OCI-LY7 (cell line): ENCODE data around the gene TCERG1L. TPM values are rescaled to one million over a fixed set of nuclear protein-coding genes. Genes with fewer than 3 reads are reported as not detected.

ENCODE experiments used
- BruUV-seq: library from RNA; stranded (reverse); fragments of 400-500 nt; replicated peaks from 2 replicates; lab custom pipeline; 2021; lab: Mats Ljungman, UMichigan
- CTCF ChIA-PET: fragments of 300-600 bp; sonication (Branson Sonifier 250); formaldehyde crosslinking; loops from one replicate; lab custom pipeline; 2022; ENCODE audit warnings: antibody characterized with exemption; ENCODE audit not compliant: unreplicated experiment; lab: Charles Lee
- POLR2A ChIA-PET: fragments of 300-600 bp; sonication (Branson Sonifier 250); formaldehyde crosslinking; loops from one replicate; lab custom pipeline; 2022; ENCODE audit warnings: antibody characterized with exemption; lab: Charles Lee
- DNase-seq: peaks from one replicate; pipeline ENCODE4 v3.0.0-alpha.2; 2015; ENCODE audit warnings: low spot score
- H2AFZ ChIP-seq: fragments of 200-600 bp; sonication (generic), shearing (Covaris generic); 2 replicates; pipeline ENCODE4 v1.6.1; 2014; ENCODE audit warnings: mild to moderate bottlenecking, antibody characterized with exemption, low read length, moderate library complexity
- H3K27ac ChIP-seq: fragments of 200-600 bp; sonication (generic); 2 replicates; pipeline ENCODE4 v1.5.1; 2014; ENCODE audit warnings: mixed run types, low read depth, mild to moderate bottlenecking, moderate library complexity, low read length, inconsistent platforms; ENCODE audit not compliant: poor library complexity, severe bottlenecking
- H3K36me3 ChIP-seq: fragments of 200-600 bp; sonication (generic); 2 replicates; pipeline ENCODE4 v1.6.1; 2014; ENCODE audit warnings: mild to moderate bottlenecking, antibody characterized with exemption, low read length, moderate library complexity, mixed read lengths; ENCODE audit not compliant: insufficient read depth
- H3K4me1 ChIP-seq: fragments of 200-600 bp; sonication (generic); 2 replicates; pipeline ENCODE4 v1.5.1; 2014; ENCODE audit warnings: mild to moderate bottlenecking, low read length; ENCODE audit not compliant: insufficient read depth, poor library complexity, severe bottlenecking
- H3K4me2 ChIP-seq: fragments of 200-600 bp; sonication (generic); 2 replicates; pipeline ENCODE4 v1.6.1; 2014; ENCODE audit warnings: mild to moderate bottlenecking, low read length
- H3K4me3 ChIP-seq: fragments of 200-600 bp; sonication (generic); 2 replicates; pipeline ENCODE4 v1.5.1; 2014; ENCODE audit warnings: mild to moderate bottlenecking, low read depth, low read length; ENCODE audit not compliant: poor library complexity, severe bottlenecking
- H3K79me2 ChIP-seq: fragments of 200-600 bp; sonication (generic); 2 replicates; pipeline ENCODE4 v1.6.1; 2016; ENCODE audit warnings: low read depth, mild to moderate bottlenecking, low read length, moderate library complexity, mixed read lengths; ENCODE audit not compliant: insufficient read depth
- H3K9me2 ChIP-seq: fragments of 200-600 bp; sonication (generic); 2 replicates; pipeline ENCODE4 v1.6.1; 2016; ENCODE audit warnings: mild to moderate bottlenecking, low read length, mixed read lengths; ENCODE audit not compliant: insufficient read depth
- H3K9me3 ChIP-seq: fragments of 200-600 bp; sonication (generic); 2 replicates; pipeline ENCODE4 v1.6.1; 2014; ENCODE audit warnings: mild to moderate bottlenecking, mixed run types, low read length, mixed read lengths
- H4K20me1 ChIP-seq: fragments of 200-600 bp; sonication (generic); 2 replicates; pipeline ENCODE4 v1.6.1; 2014; ENCODE audit warnings: mild to moderate bottlenecking, antibody characterized with exemption, low read length, moderate library complexity, mixed read lengths; ENCODE audit not compliant: insufficient read depth
- EZH2phosphoT487 ChIP-seq: fragments of 200-600 bp; sonication (generic); IDR thresholded peaks from 2 replicates; pipeline ENCODE4 v1.6.1; 2018; ENCODE audit warnings: low read depth, borderline replicate concordance, mild to moderate bottlenecking, mixed run types, antibody characterized with exemption, low read length, moderate library complexity, mixed read lengths
- intact Hi-C: fragments of 100-400 bp; cut with micrococcal nuclease; formaldehyde crosslinking; loops from one replicate; pipeline ENCODE4 v1.10.0; 2022; ENCODE audit not compliant: unreplicated experiment
- total RNA-seq, 2 experiments: library from RNA; depleted of rRNA in 1 of 2; stranded (reverse); fragments of >200 nt in 1 of 2; shearing (Covaris generic) in 1 of 2; gene quantifications; 2 replicates each; pipeline ENCODE4 v1.2.3, GENCODE V29; 2014 to 2022
- TF ChIP-seq, protein P1 (sequence below): fragments of 200-600 bp; sonication (generic); conservative IDR thresholded peaks from 2 replicates; pipeline ENCODE4 v1.5.1; 2014; ENCODE audit warnings: mild to moderate bottlenecking, antibody characterized with exemption, low read length, moderate library complexity, mixed read lengths

The TCERG1L gene
- total RNA-seq, 2 experiments from 2014 or later = not detected

DNA sequence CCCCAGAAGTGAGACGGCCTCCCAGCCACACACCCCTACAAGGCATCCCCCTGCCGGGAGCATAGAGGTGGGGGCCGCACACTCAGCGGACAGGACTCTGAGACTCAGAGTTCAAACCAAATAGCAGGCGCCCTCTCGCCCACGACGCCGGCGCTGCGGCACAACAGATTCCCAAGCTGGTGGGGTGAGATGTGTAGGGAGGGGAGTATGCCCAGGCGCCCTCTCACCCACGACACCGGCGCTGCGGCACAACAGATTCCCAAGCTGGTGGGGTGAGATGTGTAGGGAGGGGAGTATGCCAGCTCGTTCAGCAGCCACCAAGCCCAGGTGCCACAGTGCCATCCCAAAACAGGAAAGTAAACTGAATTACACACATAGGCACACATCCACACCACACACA lies 64.7 kb downstream of the TCERG1L start:
- POLR2A ChIA-PET = no interaction called here
- no peak for DNase-seq
- CTCF ChIA-PET = no interaction called here

DNA sequence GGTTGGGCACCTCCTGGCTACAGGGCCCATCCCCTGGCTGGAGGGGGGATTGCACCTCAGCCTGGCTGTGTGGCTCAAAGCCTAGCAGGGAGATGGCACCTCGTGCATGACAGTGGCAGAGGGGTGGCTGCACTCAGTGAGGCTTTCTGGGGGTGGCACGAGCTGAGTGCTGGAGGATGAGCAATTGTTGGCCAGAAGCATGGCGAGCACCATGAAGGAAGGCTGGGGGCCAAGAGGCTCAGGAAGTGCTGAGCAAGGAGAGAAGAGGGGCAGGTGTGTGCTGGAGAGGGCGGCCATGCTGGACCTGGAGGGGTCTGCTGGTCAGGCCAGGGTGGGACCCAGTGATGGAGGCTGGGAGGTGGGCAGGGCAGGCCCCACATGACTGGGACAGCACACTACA lies 65.4 kb downstream of the TCERG1L start:
- TF ChIP-seq, protein P1, sequence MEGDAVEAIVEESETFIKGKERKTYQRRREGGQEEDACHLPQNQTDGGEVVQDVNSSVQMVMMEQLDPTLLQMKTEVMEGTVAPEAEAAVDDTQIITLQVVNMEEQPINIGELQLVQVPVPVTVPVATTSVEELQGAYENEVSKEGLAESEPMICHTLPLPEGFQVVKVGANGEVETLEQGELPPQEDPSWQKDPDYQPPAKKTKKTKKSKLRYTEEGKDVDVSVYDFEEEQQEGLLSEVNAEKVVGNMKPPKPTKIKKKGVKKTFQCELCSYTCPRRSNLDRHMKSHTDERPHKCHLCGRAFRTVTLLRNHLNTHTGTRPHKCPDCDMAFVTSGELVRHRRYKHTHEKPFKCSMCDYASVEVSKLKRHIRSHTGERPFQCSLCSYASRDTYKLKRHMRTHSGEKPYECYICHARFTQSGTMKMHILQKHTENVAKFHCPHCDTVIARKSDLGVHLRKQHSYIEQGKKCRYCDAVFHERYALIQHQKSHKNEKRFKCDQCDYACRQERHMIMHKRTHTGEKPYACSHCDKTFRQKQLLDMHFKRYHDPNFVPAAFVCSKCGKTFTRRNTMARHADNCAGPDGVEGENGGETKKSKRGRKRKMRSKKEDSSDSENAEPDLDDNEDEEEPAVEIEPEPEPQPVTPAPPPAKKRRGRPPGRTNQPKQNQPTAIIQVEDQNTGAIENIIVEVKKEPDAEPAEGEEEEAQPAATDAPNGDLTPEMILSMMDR = no peak
- no peak for TF ChIP-seq EZH2phosphoT487

More for the DNA sequence above, 64.7 kb downstream of the TCERG1L start:
- H3K4me1 ChIP-seq = no peaks in the 10 kb centered on the region
- no peaks in the 10 kb centered on the region for H3K36me3 ChIP-seq
- no peak overlapping the region for H3K4me2 ChIP-seq
- no peak overlapping the region for H3K27ac ChIP-seq
- intact Hi-C loops = no loop called here
- H3K9me3 ChIP-seq = no peaks in the 10 kb centered on the region
- BruUV-seq = no TSS peak
- no peaks in the 10 kb centered on the region for H3K79me2 ChIP-seq
- TF ChIP-seq EZH2phosphoT487 = no peak
- TF ChIP-seq, protein P1 = no peak
- no peak overlapping the region for H2AFZ ChIP-seq
- no peaks in the 10 kb centered on the region for H3K9me2 ChIP-seq
- no peaks in the 10 kb centered on the region for H4K20me1 ChIP-seq
- H3K4me3 ChIP-seq = no peak overlapping the region

DNA sequence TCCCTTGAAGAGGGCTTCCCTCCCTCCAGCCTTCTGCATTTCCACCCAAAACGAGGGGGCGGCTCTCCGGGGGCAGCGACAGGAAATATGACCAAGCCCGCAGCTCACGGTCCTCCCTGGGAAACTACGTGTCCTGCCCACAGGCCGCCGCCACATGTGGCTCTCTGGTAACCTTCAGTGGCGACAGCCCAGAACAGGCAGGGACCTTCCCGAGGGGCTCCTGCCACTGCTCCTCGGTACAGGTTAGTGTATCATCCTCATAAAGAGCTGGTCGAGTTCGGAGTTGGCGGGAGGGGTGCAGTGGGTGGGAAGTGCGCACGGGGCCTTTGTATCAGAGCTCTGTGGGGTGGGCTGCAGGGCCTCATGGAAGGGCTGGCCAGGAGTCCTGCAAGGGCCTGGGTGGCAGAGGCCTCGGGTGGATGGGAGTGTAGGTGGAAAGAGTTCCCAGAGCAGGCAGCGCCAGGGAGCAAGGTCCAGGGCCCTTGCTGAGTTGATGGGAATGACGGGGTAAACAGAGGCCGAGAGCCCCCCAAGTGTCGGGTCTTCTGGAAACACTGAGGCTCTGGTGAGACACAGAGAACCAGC lies 66.0 kb downstream of the TCERG1L start:
- Histone ChIP-seq H3K27ac (no peak overlapping the region), H3K4me3 (no peak overlapping the region), H3K9me3 (no peaks in the 10 kb centered on the region), H3K36me3 (no peaks in the 10 kb centered on the region), H3K79me2 (no peaks in the 10 kb centered on the region), H3K4me2 (no peak overlapping the region), H3K9me2 (no peaks in the 10 kb centered on the region), H4K20me1 (no peaks in the 10 kb centered on the region), H3K4me1 (no peaks in the 10 kb centered on the region), H2AFZ (no peak overlapping the region)
- no peak for TF ChIP-seq EZH2phosphoT487
- TF ChIP-seq, protein P1 = no peak
- intact Hi-C loops = no loop called here
- CTCF ChIA-PET = no interaction called here
- no TSS peak for BruUV-seq
- DNase-seq = no peak
- POLR2A ChIA-PET = no interaction called here

More for the DNA sequence above, 65.4 kb downstream of the TCERG1L start:
- no peak overlapping the region for H2AFZ ChIP-seq
- H3K4me3 ChIP-seq = no peak overlapping the region
- no peaks in the 10 kb centered on the region for H3K79me2 ChIP-seq
- H3K9me2 ChIP-seq = no peaks in the 10 kb centered on the region
- BruUV-seq = no TSS peak
- no peaks in the 10 kb centered on the region for H4K20me1 ChIP-seq
- ChIA-PET POLR2A (no interaction called here), CTCF (no interaction called here)
- no peak overlapping the region for H3K4me2 ChIP-seq
- intact Hi-C loops = no loop called here
- no peak overlapping the region for H3K27ac ChIP-seq
- no peak for DNase-seq
- no peaks in the 10 kb centered on the region for H3K9me3 ChIP-seq
- no peaks in the 10 kb centered on the region for H3K36me3 ChIP-seq
- no peaks in the 10 kb centered on the region for H3K4me1 ChIP-seq
